Measurements from ENCODE around the gene PACSIN1. TPM values are rescaled to one million over a fixed set of nuclear protein-coding genes. Genes with fewer than 3 reads are reported as not detected.
A peak's percentile ranks its signal among the peaks of the same experiment; 100 is the strongest.

Gene PACSIN1
- total and polyA plus RNA-seq, 12 donors: 0.77 to 11.2 (median 5.9) TPM

- Histone ChIP-seq H3K4me3 (no peak overlapping the region), H3K27ac (no peak overlapping the region), H3K9me3 (peaks cover 0 to 10% (median 0%) of the 10 kb centered on the region in 11 donors), H3K27me3 (no peaks in the 10 kb centered on the region), H3K4me1 (no peaks in the 10 kb centered on the region), H3K36me3 (no peaks in the 10 kb centered on the region)
- TF ChIP-seq, protein P1, sequence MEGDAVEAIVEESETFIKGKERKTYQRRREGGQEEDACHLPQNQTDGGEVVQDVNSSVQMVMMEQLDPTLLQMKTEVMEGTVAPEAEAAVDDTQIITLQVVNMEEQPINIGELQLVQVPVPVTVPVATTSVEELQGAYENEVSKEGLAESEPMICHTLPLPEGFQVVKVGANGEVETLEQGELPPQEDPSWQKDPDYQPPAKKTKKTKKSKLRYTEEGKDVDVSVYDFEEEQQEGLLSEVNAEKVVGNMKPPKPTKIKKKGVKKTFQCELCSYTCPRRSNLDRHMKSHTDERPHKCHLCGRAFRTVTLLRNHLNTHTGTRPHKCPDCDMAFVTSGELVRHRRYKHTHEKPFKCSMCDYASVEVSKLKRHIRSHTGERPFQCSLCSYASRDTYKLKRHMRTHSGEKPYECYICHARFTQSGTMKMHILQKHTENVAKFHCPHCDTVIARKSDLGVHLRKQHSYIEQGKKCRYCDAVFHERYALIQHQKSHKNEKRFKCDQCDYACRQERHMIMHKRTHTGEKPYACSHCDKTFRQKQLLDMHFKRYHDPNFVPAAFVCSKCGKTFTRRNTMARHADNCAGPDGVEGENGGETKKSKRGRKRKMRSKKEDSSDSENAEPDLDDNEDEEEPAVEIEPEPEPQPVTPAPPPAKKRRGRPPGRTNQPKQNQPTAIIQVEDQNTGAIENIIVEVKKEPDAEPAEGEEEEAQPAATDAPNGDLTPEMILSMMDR (IDR thresholded peaks at IDR 0.05): no peak
- DNase-seq: no peak
- ATAC-seq: peak in 1 of 8 donors; percentile 21
- intact Hi-C loops (cut with DNase I): no loop called here
- WGBS, 2 donors: 66 to 67% methylated on average over 5 of the region's 5 CpGs
These were observed 18.0 kb upstream of the PACSIN1 start for GRCh38 chr6:34447910-34448309.

GRCh38 chr6:34451192-34451591, 14.7 kb upstream of the PACSIN1 start:
- Histone ChIP-seq H3K4me3 (no peak overlapping the region), H3K9me3 (peaks cover 0 to 10% (median 0%) of the 10 kb centered on the region in 11 donors), H3K4me1 (no peaks in the 10 kb centered on the region), H3K36me3 (no peaks in the 10 kb centered on the region), H3K27me3 (no peaks in the 10 kb centered on the region), H3K27ac (no peak overlapping the region)
- no peak for ATAC-seq
- intact Hi-C loops (cut with DNase I): loop anchor here in 1 of 10 donors (5.0 kb wide), 1 partner anchor 1411 kb away; no protein-coding TSS in a partner anchor
- TF ChIP-seq, protein P1 (IDR thresholded peaks at IDR 0.05): no peak
- no peak for DNase-seq
- 92 to 100% methylated on average over 1 of the region's 1 CpG for WGBS, 2 donors

DNA sequence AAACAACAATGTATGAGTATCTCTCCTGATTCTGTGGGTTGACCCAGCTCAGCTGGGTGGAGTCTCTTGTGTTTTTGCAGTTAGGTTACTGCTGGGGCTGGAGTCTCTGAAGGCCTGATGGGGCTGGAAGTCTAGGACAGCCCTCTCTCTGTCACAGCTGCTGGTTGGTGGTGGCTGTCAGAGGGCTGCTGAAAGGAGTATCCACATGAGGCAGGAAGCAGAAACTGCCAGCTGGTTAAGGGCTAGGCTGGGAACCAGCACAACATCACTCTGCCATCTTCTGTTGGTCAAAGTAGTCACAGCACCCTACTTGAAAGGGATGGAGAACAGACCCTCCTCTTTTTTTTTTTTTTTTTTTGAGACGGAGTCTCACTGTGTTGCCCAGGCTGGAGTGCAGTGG, 10.0 kb upstream of the PACSIN1 start:
- no peaks in the 10 kb centered on the region for H3K4me1 ChIP-seq
- no peaks in the 10 kb centered on the region for H3K27me3 ChIP-seq
- H3K4me3 ChIP-seq: no peak overlapping the region
- no peak overlapping the region for H3K27ac ChIP-seq
- ATAC-seq (no peak), DNase-seq (no peak)
- no peaks in the 10 kb centered on the region for H3K36me3 ChIP-seq
- peaks cover 0 to 10% (median 0%) of the 10 kb centered on the region in 11 donors for H3K9me3 ChIP-seq
- TF ChIP-seq, protein P1 (IDR thresholded peaks at IDR 0.05): no peak
- intact Hi-C loops (cut with DNase I): no loop called here
- WGBS, 2 donors: 60% methylated on average over 1 of the region's 1 CpG; no CpG with 5 or more reads in 1 of the 2 donors

DNA sequence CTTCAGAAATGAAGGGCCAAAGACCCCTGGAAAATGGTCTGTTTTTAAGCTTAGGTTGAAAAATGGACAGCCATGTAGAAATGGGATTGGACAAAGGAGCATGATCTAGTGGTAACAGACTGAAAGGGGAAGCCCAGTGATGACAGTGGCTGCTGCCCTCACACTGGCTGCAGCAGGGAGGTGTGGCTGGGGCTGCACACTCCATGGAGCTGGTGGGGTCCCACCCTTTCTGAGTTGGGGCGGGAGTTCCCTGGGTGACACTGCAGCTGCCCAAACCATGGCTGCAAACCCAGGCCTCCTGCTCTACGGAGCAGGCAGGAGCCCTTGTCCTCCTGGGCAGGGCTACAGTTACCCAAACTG, 8.5 kb upstream of the PACSIN1 start:
- TF ChIP-seq, protein P1 (IDR thresholded peaks at IDR 0.05): no peak
- no peaks in the 10 kb centered on the region for H3K27me3 ChIP-seq
- 63 to 77% methylated on average over 2 of the region's 2 CpGs for WGBS, 2 donors
- DNase-seq (no peak), ATAC-seq (no peak)
- no peaks in the 10 kb centered on the region for H3K9me3 ChIP-seq
- no peak overlapping the region for H3K4me3 ChIP-seq
- H3K4me1 ChIP-seq: peaks cover 0 to under 1% (median 0%) of the 10 kb centered on the region in 9 donors
- H3K36me3 ChIP-seq: no peaks in the 10 kb centered on the region
- intact Hi-C loops (cut with DNase I): no loop called here
- H3K27ac ChIP-seq: no peak overlapping the region
